ENCODE results near the gene SAFB. TPM values are rescaled to one million over a fixed set of nuclear protein-coding genes. Genes with fewer than 3 reads are reported as not detected.

Gene SAFB
- total and polyA plus RNA-seq, 2 of the 13 experiments (the other 11 are each of a cell fraction or from before 2014, with no cell fraction given): 21.0 to 28.4 TPM

DNA sequence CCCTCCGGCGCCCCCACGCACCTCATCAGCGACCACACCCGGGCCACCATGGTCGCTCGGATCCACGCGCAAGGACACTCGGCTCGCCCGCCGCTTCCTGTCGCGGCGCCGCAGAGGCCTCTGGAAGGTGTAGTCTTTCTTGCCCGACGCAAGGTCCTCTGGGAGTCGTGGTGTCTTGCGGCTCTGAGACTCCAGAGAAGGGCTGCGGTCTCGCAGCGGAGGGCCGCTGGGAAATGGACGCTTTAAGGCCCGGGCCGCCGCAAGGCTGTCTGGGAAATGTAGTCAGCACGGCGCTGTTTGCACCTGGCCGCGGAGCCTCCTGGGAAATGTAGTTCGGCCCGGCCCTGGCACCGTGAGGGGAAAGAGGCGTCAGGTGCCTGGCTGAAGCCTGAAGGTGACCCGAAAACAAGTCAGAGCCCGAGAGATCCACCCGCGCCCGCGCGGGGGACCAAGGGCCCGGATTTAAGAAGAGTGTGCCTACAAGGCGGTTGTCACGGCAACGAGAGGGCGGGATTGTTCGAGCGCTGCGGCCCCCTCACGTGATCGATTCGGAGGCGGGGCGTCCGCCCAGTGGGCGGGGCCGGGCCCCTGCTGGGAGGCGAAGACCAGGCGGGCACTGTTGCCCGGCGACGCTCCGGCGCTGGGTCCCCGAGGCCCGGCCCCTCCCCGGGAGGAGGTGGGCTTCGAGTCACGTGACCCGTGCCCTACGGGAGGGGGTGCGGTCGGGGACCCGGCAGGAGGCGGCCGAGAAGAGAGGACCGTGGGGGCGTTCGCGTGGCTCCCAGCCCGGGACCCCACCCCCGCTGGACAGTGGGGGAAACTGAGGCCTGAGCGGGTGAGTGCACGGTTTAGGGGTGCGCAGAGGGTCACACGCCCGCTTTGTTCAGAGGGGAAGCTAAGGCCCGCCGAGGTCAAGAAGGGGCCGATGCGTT, 57.8 kb downstream of the SAFB start, which contains the start of the genes HSD11B1L and MICOS13 (continued):
- TF ChIP-seq, protein P1, sequence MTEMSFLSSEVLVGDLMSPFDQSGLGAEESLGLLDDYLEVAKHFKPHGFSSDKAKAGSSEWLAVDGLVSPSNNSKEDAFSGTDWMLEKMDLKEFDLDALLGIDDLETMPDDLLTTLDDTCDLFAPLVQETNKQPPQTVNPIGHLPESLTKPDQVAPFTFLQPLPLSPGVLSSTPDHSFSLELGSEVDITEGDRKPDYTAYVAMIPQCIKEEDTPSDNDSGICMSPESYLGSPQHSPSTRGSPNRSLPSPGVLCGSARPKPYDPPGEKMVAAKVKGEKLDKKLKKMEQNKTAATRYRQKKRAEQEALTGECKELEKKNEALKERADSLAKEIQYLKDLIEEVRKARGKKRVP (CRISPR knock-in tag; IDR thresholded peaks at IDR 0.05): peak in 1 of 2 experiments; percentile 41; a peak in 1 of 4 replicates
- TF ChIP-seq ZNF772 (CRISPR knock-in tag; IDR thresholded peaks at IDR 0.05) (peak; percentile 40), CHCHD3 (CRISPR knock-in tag; IDR thresholded peaks at IDR 0.05) (no peak), HHEX (CRISPR knock-in tag; IDR thresholded peaks at IDR 0.05) (no peak), RORA (CRISPR knock-in tag; IDR thresholded peaks at IDR 0.05) (no peak), HDAC6 (IDR thresholded peaks at IDR 0.05; ENCODE audit: low read depth, low read length) (no peak), ZNF891 (CRISPR knock-in tag; IDR thresholded peaks at IDR 0.05) (no peak), ZNF331 (CRISPR knock-in tag; IDR thresholded peaks at IDR 0.05) (peak; percentile 33; the same call in 1 of the 2 replicates), JUN (CRISPR knock-in tag; IDR thresholded peaks at IDR 0.05) (no peak), ZNF674 (CRISPR knock-in tag; IDR thresholded peaks at IDR 0.05; ENCODE audit: low read depth) (no peak), ZBTB1 (CRISPR knock-in tag; IDR thresholded peaks at IDR 0.05; ENCODE audit: borderline replicate concordance) (no peak), HNRNPL (IDR thresholded peaks at IDR 0.05; ENCODE audit: low read depth, low read length) (no peak), ZNF556 (CRISPR knock-in tag; IDR thresholded peaks at IDR 0.05; ENCODE audit: borderline replicate concordance) (peak; percentile 89; the same call in 1 of the 2 replicates), U2AF1 (optimal IDR thresholded peaks at IDR 0.05; ENCODE audit: low read depth, low read length) (no peak), ZNF260 (CRISPR knock-in tag; IDR thresholded peaks at IDR 0.05; ENCODE audit: borderline replicate concordance, low read depth) (no peak), THAP7 (CRISPR knock-in tag; IDR thresholded peaks at IDR 0.05) (no peak; the same call in none of the 2 replicates), CCAR2 (optimal IDR thresholded peaks at IDR 0.05; ENCODE audit: low read depth, low read length) (no peak), ZBTB10 (CRISPR knock-in tag; IDR thresholded peaks at IDR 0.05; ENCODE audit: borderline replicate concordance) (no peak), FOXP4 (CRISPR knock-in tag; IDR thresholded peaks at IDR 0.05) (no peak; the same call in 1 of the 2 replicates), MED1 (CRISPR knock-in tag; IDR thresholded peaks at IDR 0.05) (peak; percentile 42)
- TF ChIP-seq, protein P2, sequence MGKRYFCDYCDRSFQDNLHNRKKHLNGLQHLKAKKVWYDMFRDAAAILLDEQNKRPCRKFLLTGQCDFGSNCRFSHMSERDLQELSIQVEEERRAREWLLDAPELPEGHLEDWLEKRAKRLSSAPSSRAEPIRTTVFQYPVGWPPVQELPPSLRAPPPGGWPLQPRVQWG (CRISPR knock-in tag; IDR thresholded peaks at IDR 0.05; ENCODE audit: borderline replicate concordance, low read depth): no peak
